AML-193 (cell line): ENCODE measurements around the gene ADAM17.

Experiments
- DNase-seq, 2 experiments: peaks; one replicate each; lab custom pipeline; 2025; lab: John Stamatoyannopoulos, UW

Gene ADAM17

DNA sequence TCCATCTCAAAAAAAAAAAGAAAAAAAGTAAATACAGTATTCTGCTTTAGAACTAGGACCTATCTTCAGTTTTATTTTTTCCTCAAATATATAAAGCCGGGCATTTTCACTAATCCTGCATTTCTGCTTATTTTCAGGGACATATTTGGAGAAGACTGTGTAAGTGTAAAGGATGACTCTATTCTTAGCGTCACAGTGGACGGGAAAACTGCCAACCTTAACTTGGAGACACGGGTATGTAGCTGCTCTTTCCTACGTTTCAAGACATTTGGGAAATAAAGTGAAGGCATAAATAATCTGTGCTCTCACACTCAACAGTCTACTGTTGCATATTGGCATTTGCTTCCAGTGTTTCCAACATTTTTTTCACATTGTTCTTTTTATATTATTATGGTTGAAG lies 84.4 kb downstream of the ADAM17 start:
- DNase-seq: no peak

- no peak for DNase-seq
These were observed 87.9 kb downstream of the ADAM17 start for GRCh38 chr2:9467687-9468086.

- DNase-seq: no peak
These were observed 89.4 kb downstream of the ADAM17 start for GRCh38 chr2:9466147-9466683.

GRCh38 chr2:9465170-9465569 lies 90.5 kb downstream of the ADAM17 start:
- DNase-seq: no peak

DNA sequence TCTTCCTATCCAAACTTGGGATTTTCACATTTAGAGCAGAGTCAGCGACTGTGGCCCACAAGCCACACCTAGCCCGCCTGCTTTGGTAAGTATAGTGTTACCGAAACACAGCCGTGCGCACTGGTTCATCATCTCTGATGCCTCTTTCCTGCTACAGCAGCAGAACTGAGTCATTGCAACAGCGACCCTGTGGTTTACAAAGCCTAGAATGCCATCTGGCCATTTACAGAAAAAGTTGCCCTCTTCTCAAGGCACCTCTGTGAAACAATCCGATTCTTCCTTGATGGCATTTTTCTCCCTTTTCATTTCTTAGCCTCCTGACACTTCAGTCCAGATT lies 92.0 kb downstream of the ADAM17 start:
- DNase-seq: peak; percentile 10 to 36

GRCh38 chr2:9462886-9463697 lies 92.5 kb downstream of the ADAM17 start:
- DNase-seq: peak in 1 of 2 experiments; percentile 36

DNA sequence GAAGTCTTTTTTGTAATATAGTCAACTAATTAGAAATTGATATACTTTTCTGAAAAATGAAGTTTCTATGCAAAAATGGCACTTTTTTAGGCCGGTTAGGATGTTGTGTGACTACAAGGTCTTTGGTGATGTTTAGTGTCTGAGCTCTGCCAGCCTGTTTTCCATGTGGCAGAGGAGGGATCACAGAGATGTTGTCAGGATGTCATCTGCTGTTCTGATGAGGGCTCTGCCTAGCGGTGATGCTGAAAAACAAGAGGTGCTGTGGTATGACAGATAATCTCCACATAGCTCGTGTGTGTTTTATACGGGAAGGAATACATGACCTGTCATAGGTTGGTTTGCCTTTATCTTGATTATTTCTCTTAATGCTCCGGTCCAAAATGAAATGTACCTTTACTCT lies 93.3 kb downstream of the ADAM17 start:
- no peak for DNase-seq

- DNase-seq: no peak
These were observed 94.6 kb downstream of the ADAM17 start for GRCh38 chr2:9461079-9461478.

DNA sequence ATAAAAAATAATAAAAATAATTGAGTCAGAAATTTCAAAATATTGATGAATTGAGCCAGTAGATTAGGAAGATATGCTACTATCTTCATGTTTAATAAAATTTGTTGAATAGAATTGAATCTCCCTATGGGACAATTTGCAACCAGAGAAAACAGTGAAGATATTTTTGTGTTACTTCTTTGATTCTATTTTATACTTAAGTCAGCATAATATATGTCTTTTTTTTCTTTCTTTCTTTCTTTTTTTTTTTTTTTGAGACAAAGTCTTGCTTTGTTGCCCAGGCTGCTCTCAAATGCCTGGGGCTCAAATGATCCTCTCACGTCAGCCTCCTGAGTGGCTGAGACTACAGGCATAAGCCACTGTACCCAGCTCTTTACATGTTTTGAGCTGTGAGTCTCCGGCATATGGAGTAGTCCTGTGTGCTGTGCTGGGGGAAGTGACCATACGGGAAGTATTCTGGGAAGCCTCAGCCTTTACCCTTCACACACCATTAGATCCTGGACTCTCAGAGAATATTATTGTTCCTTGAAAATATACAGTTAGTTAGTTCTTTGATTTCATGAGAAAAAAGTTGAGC lies 95.1 kb downstream of the ADAM17 start:
- DNase-seq: no peak

GRCh38 chr2:9451231-9451630 lies 104.4 kb downstream of the ADAM17 start:
- DNase-seq: no peak

DNA sequence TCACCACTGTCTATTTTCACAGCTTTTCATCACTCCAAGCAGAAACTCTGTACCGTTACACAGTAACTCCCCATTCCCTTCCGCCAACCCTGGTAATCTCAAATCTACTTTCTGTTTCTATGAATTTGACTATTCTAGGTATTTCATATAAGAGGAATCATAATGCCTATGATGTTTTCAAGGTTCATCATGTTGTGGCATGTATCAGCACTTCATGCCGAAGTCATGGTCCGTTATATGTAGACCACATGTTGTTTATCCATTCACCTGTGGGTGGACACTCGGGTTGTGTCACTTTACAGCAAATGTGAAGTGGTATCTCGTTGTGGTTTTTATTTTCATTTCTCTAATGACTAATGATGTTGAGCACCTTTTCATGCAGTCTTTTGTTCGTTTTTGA lies 110.5 kb downstream of the ADAM17 start:
- no peak for DNase-seq

- no peak for DNase-seq
These were observed 112.1 kb downstream of the ADAM17 start for GRCh38 chr2:9443526-9443925.

DNA sequence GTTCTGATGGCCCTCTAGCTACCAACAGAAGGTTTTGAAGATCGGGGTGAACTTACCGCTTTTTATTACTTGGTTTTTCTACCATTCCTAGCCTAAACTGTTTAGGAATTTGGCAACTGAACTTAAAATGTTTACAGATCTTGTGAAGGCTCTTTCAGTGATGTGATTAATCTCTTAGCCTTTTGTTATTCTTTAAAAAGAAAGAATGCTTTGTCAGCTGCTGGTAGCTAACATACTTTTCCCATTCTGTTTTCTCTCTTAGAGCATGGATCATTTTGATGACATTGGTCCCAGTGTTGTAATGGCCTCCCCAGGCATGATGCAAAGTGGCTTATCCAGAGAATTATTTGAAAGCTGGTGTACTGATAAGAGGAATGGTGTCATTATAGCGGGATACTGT lies 114.1 kb downstream of the ADAM17 start:
- no peak for DNase-seq

DNA sequence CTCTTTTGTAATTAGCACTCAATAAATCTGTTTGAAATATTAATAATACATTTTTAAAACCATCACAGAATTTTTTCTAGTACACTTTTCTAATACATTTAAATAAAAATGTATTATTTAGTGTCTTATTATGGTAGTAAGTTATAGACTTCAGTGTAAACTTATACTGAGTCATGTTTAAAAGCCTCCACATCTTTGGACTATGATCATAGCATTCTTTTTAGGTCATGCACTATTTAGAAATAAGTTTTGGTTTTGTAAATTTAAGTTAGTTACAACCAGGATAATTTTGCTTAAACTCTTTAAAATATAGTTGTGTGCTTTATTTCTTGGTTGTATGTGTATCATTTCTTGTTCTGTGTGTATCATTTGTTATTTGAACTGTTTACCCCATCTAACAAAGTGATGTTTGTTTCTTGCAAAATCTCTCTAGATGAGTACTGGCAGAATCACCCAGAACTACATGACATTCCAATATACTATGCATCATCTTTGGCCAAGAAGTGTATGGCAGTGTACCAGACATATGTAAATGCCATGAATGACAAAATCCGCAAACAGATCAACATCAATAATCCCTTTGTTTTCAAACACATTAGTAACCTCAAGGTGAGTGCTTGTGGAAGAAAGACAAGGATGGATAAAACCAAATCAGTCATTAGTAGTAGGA lies 115.4 kb downstream of the ADAM17 start:
- DNase-seq: no peak

GRCh38 chr2:9439536-9439935 lies 116.1 kb downstream of the ADAM17 start:
- no peak for DNase-seq
